Right hindlimb (tissue), 1 donor: ENCODE data around the gene PMM2.

Experiments
- DNase-seq: peaks from one replicate; pipeline ENCODE4 v3.0.0-alpha.2; 2018

Gene PMM2

GRCh38 chr16:8889893-8890548 is 92.4 kb downstream of the PMM2 start:
- DNase-seq, result no peak

GRCh38 chr16:8890549-8890921 is 92.9 kb downstream of the PMM2 start:
- no peak for DNase-seq

- DNase-seq, result no peak
Observed at GRCh38 chr16:8892101-8892575, 94.5 kb downstream of the PMM2 start.

- no peak for DNase-seq
Observed at GRCh38 chr16:8893426-8893825, 95.8 kb downstream of the PMM2 start.

GRCh38 chr16:8893976-8894690 is 96.5 kb downstream of the PMM2 start:
- DNase-seq, result no peak

GRCh38 chr16:8894736-8895334 is 97.2 kb downstream of the PMM2 start:
- DNase-seq, result no peak

- no peak for DNase-seq
Observed at GRCh38 chr16:8898660-8899318, 101.2 kb downstream of the PMM2 start.
